Measurements from ENCODE around the gene BRIP1. TPM values are rescaled to one million over a fixed set of nuclear protein-coding genes. Genes with fewer than 3 reads are reported as not detected.

Gene BRIP1
- polyA plus RNA-seq, 1 experiment = 2.9 TPM

- no peak overlapping the region for H3K4me3 ChIP-seq (ENCODE audit: low read depth, low read length)
- POLR2A ChIA-PET = no interaction called here
- peaks cover 1% of the 10 kb centered on the region for H3K36me3 ChIP-seq (ENCODE audit: control insufficient read depth, insufficient read depth, low read length)
- no peaks in the 10 kb centered on the region for H3K27me3 ChIP-seq (ENCODE audit: control insufficient read depth, insufficient read depth, low read length)
- CTCF ChIA-PET = interaction anchor here (1.5 kb wide), 1 partner anchor 17 kb away, joined by 3 read pairs; no protein-coding TSS in a partner anchor
- no peak for TF ChIP-seq CTCF (IDR thresholded peaks at IDR 0.05; ENCODE audit: insufficient read depth, low read depth, low read length)
- DNase-seq (ENCODE audit: low read depth) = no peak
Observed at GRCh38 chr17:61880589-61881102, 17.3 kb upstream of the BRIP1 start.

- TF ChIP-seq CTCF (IDR thresholded peaks at IDR 0.05; ENCODE audit: insufficient read depth, low read depth, low read length) = no peak
- Histone ChIP-seq H3K27me3 (ENCODE audit: control insufficient read depth, insufficient read depth, low read length) (no peaks in the 10 kb centered on the region), H3K4me3 (ENCODE audit: low read depth, low read length) (no peak overlapping the region), H3K36me3 (ENCODE audit: control insufficient read depth, insufficient read depth, low read length) (peaks cover 1% of the 10 kb centered on the region)
- ChIA-PET CTCF (interaction anchor here (1.5 kb wide), 1 partner anchor 18 kb away, joined by 3 read pairs; no protein-coding TSS in a partner anchor), POLR2A (no interaction called here)
- DNase-seq (ENCODE audit: low read depth) = no peak
Observed at GRCh38 chr17:61878984-61879612, 15.8 kb upstream of the BRIP1 start.

- TF ChIP-seq CTCF (IDR thresholded peaks at IDR 0.05; ENCODE audit: insufficient read depth, low read depth, low read length) = no peak
- Histone ChIP-seq H3K27me3 (ENCODE audit: control insufficient read depth, insufficient read depth, low read length) (no peaks in the 10 kb centered on the region), H3K36me3 (ENCODE audit: control insufficient read depth, insufficient read depth, low read length) (peaks cover under 1% of the 10 kb centered on the region), H3K4me3 (ENCODE audit: low read depth, low read length) (no peak overlapping the region)
- no peak for DNase-seq (ENCODE audit: low read depth)
- POLR2A ChIA-PET = no interaction called here
- CTCF ChIA-PET = no interaction called here
Observed at GRCh38 chr17:61878520-61878919, 15.2 kb upstream of the BRIP1 start.

- H3K27me3 ChIP-seq (ENCODE audit: control insufficient read depth, insufficient read depth, low read length) = no peaks in the 10 kb centered on the region
- no peaks in the 10 kb centered on the region; the same call in none of the 2 replicates for H3K36me3 ChIP-seq (ENCODE audit: control insufficient read depth, insufficient read depth, low read length)
- no peak for TF ChIP-seq CTCF (IDR thresholded peaks at IDR 0.05; ENCODE audit: insufficient read depth, low read depth, low read length)
- POLR2A ChIA-PET = no interaction called here
- CTCF ChIA-PET = no interaction called here
- H3K4me3 ChIP-seq (ENCODE audit: low read depth, low read length) = no peak overlapping the region
- no peak for DNase-seq (ENCODE audit: low read depth)
Observed at GRCh38 chr17:61877837-61878236, 14.5 kb upstream of the BRIP1 start.

- ChIA-PET POLR2A (no interaction called here), CTCF (no interaction called here)
- no peak for TF ChIP-seq CTCF (IDR thresholded peaks at IDR 0.05; ENCODE audit: insufficient read depth, low read depth, low read length)
- Histone ChIP-seq H3K4me3 (ENCODE audit: low read depth, low read length) (no peak overlapping the region), H3K36me3 (ENCODE audit: control insufficient read depth, insufficient read depth, low read length) (no peaks in the 10 kb centered on the region; the same call in none of the 2 replicates), H3K27me3 (ENCODE audit: control insufficient read depth, insufficient read depth, low read length) (no peaks in the 10 kb centered on the region)
- DNase-seq (ENCODE audit: low read depth) = no peak
Observed at GRCh38 chr17:61875804-61876203, 12.5 kb upstream of the BRIP1 start.
